Cardiac muscle cell (in vitro differentiated cells and primary cell): ENCODE data around the gene ALCAM. TPM values are rescaled to one million over a fixed set of nuclear protein-coding genes. Genes with fewer than 3 reads are reported as not detected.
"Not testable (repeated sequence)": the region's sequence is repeated elsewhere in the genome, so short reads cannot be mapped to it uniquely, and the experiment has no call there.

Experiments used
- DNase-seq, 2 donors: peaks; one replicate each; pipeline versions ENCODE4 v3.0.0 to v3.0.0-alpha.2; 2010 to 2017; ENCODE audit warnings: low read depth in 1 of 2, low spot score in 1 of 2
- H3K27ac ChIP-seq: fragments of 200-600 bp; sonication (generic); 2 replicates; pipeline ENCODE4 v1.5.1; 2016
- H3K27me3 ChIP-seq: fragments of 200-600 bp; sonication (generic); 2 replicates; pipeline ENCODE4 v1.6.0; 2016; ENCODE audit warnings: control low read depth
- H3K36me3 ChIP-seq: fragments of 200-600 bp; sonication (generic); 2 replicates; pipeline ENCODE4 v1.5.1; 2016; ENCODE audit warnings: control low read depth
- H3K4me1 ChIP-seq: fragments of 200-600 bp; sonication (generic); 2 replicates; pipeline ENCODE4 v1.8.1; 2017; ENCODE audit warnings: low read depth, mild to moderate bottlenecking, mixed run types
- H3K4me3 ChIP-seq: fragments of 200-600 bp; sonication (generic); 2 replicates; pipeline ENCODE4 v1.5.1; 2016; ENCODE audit warnings: mild to moderate bottlenecking
- H3K9me3 ChIP-seq: fragments of 200-600 bp; sonication (generic); 2 replicates; pipeline ENCODE4 v1.5.1; 2017; ENCODE audit warnings: low read depth, mild to moderate bottlenecking, control low read depth
- polyA plus RNA-seq: library from polyadenylated mRNA; unstranded; fragments of >200 nt; fragmentation: Nextera tagmentation; extraction: Ambion mirVana; gene quantifications from 2 replicates; pipeline ENCODE4 v1.2.1, GENCODE V29; 2016
- total RNA-seq: library from RNA; depleted of rRNA; stranded (reverse); fragments of >200 nt; gene quantifications from 2 replicates; pipeline ENCODE4 v1.2.3, GENCODE V29; 2016
- TF ChIP-seq, protein P1 (sequence below): IDR thresholded peaks from 2 replicates; pipeline ENCODE4 v1.5.1; 2012; ENCODE audit warnings: low read depth, mild to moderate bottlenecking, low read length

ALCAM gene
- total and polyA plus RNA-seq, 2 experiments from 2014 or later = 15.3 to 28.9 TPM

DNA sequence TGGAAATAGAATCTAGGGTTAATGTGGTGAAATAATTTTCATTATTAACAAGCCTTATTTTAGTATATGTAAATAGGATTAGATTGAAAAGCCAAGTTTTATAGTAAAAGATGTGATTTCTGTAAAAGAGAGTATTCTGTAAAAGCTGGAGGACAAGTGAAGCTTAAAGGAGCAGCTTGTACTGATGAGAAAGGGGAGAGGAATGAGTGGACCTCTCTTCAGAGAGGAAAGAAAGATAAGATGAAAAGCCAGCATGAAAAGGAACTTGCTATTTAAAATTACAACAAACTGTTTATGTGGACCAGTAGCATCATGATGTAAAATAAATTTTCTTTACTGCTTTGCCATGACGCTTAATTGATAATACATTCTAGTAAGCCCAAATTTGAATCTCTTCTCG, 18.5 kb downstream of the ALCAM start:
- no peaks in the 10 kb centered on the region for H3K4me1 ChIP-seq
- H3K9me3 ChIP-seq = no peaks in the 10 kb centered on the region
- no peak for DNase-seq
- H3K27me3 ChIP-seq = no peaks in the 10 kb centered on the region
- no peak overlapping the region for H3K27ac ChIP-seq
- no peak overlapping the region for H3K4me3 ChIP-seq
- TF ChIP-seq, protein P1, sequence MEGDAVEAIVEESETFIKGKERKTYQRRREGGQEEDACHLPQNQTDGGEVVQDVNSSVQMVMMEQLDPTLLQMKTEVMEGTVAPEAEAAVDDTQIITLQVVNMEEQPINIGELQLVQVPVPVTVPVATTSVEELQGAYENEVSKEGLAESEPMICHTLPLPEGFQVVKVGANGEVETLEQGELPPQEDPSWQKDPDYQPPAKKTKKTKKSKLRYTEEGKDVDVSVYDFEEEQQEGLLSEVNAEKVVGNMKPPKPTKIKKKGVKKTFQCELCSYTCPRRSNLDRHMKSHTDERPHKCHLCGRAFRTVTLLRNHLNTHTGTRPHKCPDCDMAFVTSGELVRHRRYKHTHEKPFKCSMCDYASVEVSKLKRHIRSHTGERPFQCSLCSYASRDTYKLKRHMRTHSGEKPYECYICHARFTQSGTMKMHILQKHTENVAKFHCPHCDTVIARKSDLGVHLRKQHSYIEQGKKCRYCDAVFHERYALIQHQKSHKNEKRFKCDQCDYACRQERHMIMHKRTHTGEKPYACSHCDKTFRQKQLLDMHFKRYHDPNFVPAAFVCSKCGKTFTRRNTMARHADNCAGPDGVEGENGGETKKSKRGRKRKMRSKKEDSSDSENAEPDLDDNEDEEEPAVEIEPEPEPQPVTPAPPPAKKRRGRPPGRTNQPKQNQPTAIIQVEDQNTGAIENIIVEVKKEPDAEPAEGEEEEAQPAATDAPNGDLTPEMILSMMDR = no peak
- H3K36me3 ChIP-seq = no peaks in the 10 kb centered on the region

DNA sequence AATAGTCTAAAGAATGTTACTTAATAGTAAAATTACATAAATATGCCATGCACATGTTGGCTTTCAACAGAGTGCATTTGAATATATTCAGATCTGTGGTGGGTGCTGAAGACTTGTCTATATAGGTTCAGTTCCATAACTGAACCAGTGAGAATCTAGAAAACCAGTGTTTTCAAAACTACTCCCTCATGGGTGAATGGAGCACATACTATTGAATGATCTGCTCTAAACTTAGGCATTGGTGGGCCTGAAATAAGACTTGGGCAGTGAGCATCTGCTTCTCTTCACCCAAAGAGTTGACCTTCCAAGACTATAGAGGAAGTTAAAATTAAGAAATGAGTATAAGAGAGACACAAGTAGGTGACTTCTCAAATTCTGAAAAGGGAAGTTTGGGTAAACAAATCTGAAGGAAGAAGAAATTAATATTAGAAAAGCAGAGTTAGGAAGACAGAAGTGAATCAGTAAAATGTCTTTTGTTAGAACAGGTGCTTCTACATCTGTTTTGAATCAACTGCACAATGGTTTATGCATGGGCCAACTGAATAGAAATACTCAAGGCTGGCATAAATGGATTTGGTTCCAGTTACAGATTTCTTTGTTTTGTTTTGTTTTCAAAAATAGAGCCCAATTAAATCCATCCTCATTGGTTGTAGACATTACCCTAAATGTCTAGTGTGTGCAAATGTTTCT, 19.3 kb downstream of the ALCAM start:
- DNase-seq = no peak
- Histone ChIP-seq H3K4me3 (no peak overlapping the region), H3K4me1 (no peaks in the 10 kb centered on the region), H3K27me3 (no peaks in the 10 kb centered on the region), H3K27ac (no peak overlapping the region), H3K9me3 (no peaks in the 10 kb centered on the region), H3K36me3 (no peaks in the 10 kb centered on the region)
- TF ChIP-seq, protein P1 = no peak

DNA sequence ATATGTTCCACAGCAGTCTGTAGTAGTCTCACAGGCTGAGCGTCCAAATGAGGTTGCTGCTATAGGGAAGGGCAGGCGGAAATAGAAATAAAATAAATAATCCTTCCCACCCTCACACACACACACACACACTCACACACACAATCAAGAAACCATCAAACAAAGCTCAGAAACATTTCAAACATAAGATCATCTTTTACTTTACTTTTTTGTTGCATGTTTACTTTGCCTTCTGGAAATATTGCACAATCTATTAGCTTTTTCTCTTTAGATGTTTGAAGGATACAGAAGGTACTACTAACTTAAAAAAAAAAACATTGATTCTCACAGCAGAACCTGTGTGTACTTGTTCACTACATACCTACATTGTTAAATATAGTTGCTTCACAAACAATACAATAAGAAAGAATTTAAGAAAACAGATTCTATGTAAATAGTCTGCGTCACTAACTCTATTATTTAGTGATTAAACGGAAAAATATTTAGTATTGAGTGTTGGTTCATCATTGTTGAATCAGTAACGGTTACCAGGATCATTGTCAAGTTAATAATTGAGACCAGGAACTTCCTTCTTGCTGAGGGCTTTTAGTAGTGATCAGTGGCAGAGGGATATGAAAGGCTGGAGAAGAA, 20.5 kb downstream of the ALCAM start:
- Histone ChIP-seq H3K27me3 (no peaks in the 10 kb centered on the region), H3K4me3 (no peak overlapping the region), H3K9me3 (no peaks in the 10 kb centered on the region), H3K4me1 (no peaks in the 10 kb centered on the region), H3K36me3 (no peaks in the 10 kb centered on the region), H3K27ac (no peak overlapping the region)
- TF ChIP-seq, protein P1 = no peak
- DNase-seq = no peak

DNA sequence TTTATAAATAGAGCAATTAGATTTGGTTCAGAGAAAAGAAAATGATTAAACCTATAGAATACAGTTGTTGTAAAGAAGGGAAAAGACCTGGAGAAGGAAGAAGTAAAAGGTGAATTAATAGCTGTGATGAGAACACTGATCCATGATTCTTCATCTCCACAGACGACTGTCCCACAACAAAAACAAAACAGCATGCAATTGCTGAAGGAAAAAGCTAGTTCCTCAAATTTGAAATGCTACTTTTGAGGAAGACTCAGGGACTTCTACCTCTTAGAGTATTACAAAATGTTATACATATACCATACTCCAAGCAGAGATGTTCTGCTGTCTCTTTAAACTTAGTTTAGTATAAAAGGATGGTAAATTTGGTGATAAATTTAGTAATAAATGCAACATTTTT, 21.5 kb downstream of the ALCAM start:
- no peaks in the 10 kb centered on the region for H3K9me3 ChIP-seq
- H3K27me3 ChIP-seq = no peaks in the 10 kb centered on the region
- DNase-seq = no peak
- H3K4me3 ChIP-seq = no peak overlapping the region
- H3K27ac ChIP-seq = no peak overlapping the region
- no peaks in the 10 kb centered on the region for H3K36me3 ChIP-seq
- H3K4me1 ChIP-seq = no peaks in the 10 kb centered on the region
- TF ChIP-seq, protein P1 = no peak

DNA sequence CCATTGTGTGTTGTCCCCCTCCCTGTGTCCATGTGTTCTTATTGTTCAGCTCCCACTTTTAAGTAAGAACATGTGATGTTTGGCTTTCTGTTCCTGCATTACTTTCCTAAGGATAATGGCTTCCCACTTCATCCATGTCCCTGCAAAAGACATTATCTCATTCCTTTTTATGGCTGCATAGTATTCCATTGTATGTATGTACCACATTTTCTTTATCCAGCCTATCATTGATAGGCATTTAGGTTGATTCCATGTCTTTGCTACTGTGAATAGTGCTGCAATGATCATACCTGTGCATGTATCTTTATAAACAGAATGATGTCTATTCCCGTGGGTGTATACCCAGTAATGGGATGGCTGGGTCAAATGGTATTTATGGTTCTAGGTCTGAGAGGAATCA, 23.1 kb downstream of the ALCAM start:
- H3K27ac ChIP-seq, H3K27me3 ChIP-seq, H3K4me3 ChIP-seq, H3K36me3 ChIP-seq, H3K9me3 ChIP-seq, DNase-seq, H3K4me1 ChIP-seq: not testable (repeated sequence)

DNA sequence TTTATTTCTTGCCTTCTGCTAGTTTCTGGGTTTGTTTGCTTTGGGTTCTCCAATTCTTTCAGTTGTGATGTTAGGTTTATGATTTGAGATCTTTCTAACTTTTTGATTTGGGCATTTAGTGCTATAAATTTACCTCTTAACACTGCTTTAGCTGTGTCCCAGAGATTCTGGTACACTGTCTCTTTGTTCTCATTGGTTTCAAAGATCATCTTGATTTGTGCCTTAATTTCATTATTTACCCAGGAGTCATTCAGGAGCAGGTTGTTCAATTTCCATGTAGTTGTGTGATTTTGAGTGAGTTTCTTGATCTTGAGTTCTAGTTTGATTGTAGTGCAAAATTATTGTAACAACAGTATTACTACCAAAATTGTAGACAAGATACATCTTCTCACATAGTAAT, 25.9 kb downstream of the ALCAM start:
- not testable (repeated sequence) for DNase-seq, H3K27ac ChIP-seq, H3K4me3 ChIP-seq, H3K27me3 ChIP-seq, H3K36me3 ChIP-seq, H3K9me3 ChIP-seq, H3K4me1 ChIP-seq
